ENCODE data around the gene APC2.

DNA sequence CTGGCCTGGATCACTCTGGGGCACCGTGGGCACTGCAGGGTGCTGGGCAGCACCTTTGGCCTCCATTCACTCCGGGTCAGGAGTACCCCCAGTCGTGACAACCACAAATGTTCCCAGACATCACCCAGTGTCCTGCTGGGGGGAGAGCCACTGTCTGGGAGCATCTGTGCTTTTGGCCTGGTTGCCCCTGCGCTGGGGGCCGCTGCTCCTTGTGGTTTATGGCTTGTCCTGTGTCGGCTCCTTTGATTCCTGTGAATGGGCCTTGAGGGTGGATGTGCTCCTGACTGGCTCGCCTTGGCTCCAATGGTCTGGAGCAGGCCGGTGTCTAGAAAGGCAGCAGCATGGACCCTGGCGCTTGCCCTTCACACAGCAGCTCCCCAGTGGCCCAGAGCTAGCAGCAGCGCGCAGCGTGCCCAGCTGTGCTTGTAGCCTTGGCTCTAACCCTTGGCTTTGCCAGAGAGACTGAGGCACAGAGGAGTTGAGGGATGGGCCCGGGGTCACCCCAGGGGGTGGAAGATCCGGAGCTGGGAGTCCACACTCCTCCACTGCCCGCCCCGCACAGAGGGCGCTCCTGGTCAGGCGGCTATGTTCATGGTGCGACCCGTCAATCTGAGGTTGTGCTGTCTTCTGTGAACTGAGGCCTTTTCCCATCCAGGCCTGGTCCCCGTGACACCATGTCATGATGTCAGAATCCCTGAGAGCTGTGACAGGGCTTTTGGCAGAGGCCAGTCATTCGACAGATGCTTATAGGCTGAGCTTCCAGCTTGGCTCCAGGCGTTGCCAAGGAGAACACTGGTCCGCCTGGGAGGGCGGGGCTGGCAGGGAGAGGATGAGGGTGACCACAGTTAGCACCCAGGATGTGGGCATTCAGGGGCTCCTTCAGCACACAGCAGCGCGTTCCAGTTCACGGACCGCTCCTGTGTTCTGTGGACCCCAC is 38.4 kb upstream of the APC2 start:
- TF ChIP-seq, protein P1, sequence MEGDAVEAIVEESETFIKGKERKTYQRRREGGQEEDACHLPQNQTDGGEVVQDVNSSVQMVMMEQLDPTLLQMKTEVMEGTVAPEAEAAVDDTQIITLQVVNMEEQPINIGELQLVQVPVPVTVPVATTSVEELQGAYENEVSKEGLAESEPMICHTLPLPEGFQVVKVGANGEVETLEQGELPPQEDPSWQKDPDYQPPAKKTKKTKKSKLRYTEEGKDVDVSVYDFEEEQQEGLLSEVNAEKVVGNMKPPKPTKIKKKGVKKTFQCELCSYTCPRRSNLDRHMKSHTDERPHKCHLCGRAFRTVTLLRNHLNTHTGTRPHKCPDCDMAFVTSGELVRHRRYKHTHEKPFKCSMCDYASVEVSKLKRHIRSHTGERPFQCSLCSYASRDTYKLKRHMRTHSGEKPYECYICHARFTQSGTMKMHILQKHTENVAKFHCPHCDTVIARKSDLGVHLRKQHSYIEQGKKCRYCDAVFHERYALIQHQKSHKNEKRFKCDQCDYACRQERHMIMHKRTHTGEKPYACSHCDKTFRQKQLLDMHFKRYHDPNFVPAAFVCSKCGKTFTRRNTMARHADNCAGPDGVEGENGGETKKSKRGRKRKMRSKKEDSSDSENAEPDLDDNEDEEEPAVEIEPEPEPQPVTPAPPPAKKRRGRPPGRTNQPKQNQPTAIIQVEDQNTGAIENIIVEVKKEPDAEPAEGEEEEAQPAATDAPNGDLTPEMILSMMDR (IDR thresholded peaks at IDR 0.05), result no peak
- TF ChIP-seq POLR2A (IDR thresholded peaks at IDR 0.05), result no peak

All from lower leg skin (tissue), 3 donors.